ENCODE data around the gene TWIST2.

- TF ChIP-seq EP300 (IDR thresholded peaks at IDR 0.05; ENCODE audit: borderline replicate concordance) = no peak
- TF ChIP-seq CEBPB (IDR thresholded peaks at IDR 0.05) = no peak
- TF ChIP-seq EGR1 (IDR thresholded peaks at IDR 0.05) = no peak
These were observed 11.9 kb downstream of the TWIST2 start for GRCh38 chr2:238859636-238860347.
